Measurements from ENCODE around the gene CPSF3. TPM values are rescaled to one million over a fixed set of nuclear protein-coding genes. Genes with fewer than 3 reads are reported as not detected.

Gene CPSF3
- total RNA-seq, 1 experiment from 2014 or later: 68.5 TPM

- Histone ChIP-seq H3K9me2 (ENCODE audit: insufficient read depth) (no peaks in the 10 kb centered on the region), H2AFZ (ENCODE audit: low read depth, low read length, poor library complexity, severe bottlenecking) (no peak overlapping the region), H4K20me1 (ENCODE audit: insufficient read depth) (no peaks in the 10 kb centered on the region), H3K9me3 (ENCODE audit: control insufficient read depth in 1 of 2, insufficient read depth in 1 of 2, low read depth in 1 of 2, low read length in 2 of 2) (no peaks in the 10 kb centered on the region), H3K4me3 (replicated peaks in 1 of 2; ENCODE audit: low read depth in 1 of 2, low read length in 2 of 2) (no peak overlapping the region), H3K27ac (ENCODE audit: low read depth, low read length) (no peak overlapping the region), H3K9ac (ENCODE audit: low read length) (no peak overlapping the region), H3K79me2 (ENCODE audit: insufficient read depth, low read length) (no peaks in the 10 kb centered on the region), H3K36me3 (ENCODE audit: control insufficient read depth in 1 of 2, insufficient read depth in 2 of 2, low read length in 2 of 2) (peaks cover 0 to 4% of the 10 kb centered on the region in 2 experiments; a peak in 1 of 4 replicates), H3K4me2 (ENCODE audit: low read length) (no peak overlapping the region), H3K4me1 (ENCODE audit: control insufficient read depth in 1 of 2, insufficient read depth in 2 of 2, low read length in 2 of 2) (peaks cover 20 to 32% of the 10 kb centered on the region in 2 experiments), H3K27me3 (ENCODE audit: insufficient read depth, low read length) (no peaks in the 10 kb centered on the region)
- DNase-seq (ENCODE audit: low read depth, low spot score) (no peak), ATAC-seq (no peak)
- POLR2A ChIA-PET: no interaction called here
- no TSS peak for BruUV-seq (replicated peaks)
- TF ChIP-seq YY1 (IDR thresholded peaks at IDR 0.05; ENCODE audit: extremely low read depth, insufficient replicate concordance, low read depth, low read length) (no peak), REST (IDR thresholded peaks at IDR 0.05; ENCODE audit: low read depth) (no peak), ELF1 (IDR thresholded peaks at IDR 0.05; ENCODE audit: borderline replicate concordance, low read depth) (no peak), ZFX (IDR thresholded peaks at IDR 0.05) (no peak), ZBTB33 (IDR thresholded peaks at IDR 0.05; ENCODE audit: extremely low read depth, insufficient replicate concordance, low read length) (no peak), JUND (IDR thresholded peaks at IDR 0.05) (no peak), EGR1 (IDR thresholded peaks at IDR 0.05; ENCODE audit: low read depth) (no peak), ZNF274 (IDR thresholded peaks at IDR 0.05; ENCODE audit: low read depth, low read length) (no peak), SIN3A (IDR thresholded peaks at IDR 0.05; ENCODE audit: low read depth) (no peak), CEBPB (IDR thresholded peaks at IDR 0.05; ENCODE audit: low read depth) (no peak), CTCF (IDR thresholded peaks at IDR 0.05 in 2 of 3, conservative IDR thresholded peaks at IDR 0.05 in 1 of 3; ENCODE audit: borderline replicate concordance in 1 of 3, insufficient read depth in 1 of 3, low read depth in 2 of 3, low read length in 2 of 3) (no peak), FOSL1 (IDR thresholded peaks at IDR 0.05; ENCODE audit: low read depth) (no peak), POLR2AphosphoS5 (IDR thresholded peaks at IDR 0.05; ENCODE audit: low read depth, low read length) (no peak), MAX (IDR thresholded peaks at IDR 0.05) (no peak), TCF7L2 (IDR thresholded peaks at IDR 0.05; ENCODE audit: borderline replicate concordance, extremely low read depth, insufficient read depth, insufficient read length) (no peak), SRF (IDR thresholded peaks at IDR 0.05; ENCODE audit: low read depth) (no peak)
- CTCF ChIA-PET: no interaction called here
- RAD21 ChIA-PET (ENCODE audit: low non-redundant PET in 1 of 2, low total read pairs in 2 of 2, uncharacterized antibody in 2 of 2, unreplicated experiment in 2 of 2): no interaction called here
- intact Hi-C loops (cut with micrococcal nuclease): no loop called here
Measured at GRCh38 chr2:9388950-9389911, 34.2 kb upstream of the CPSF3 start.

Measured in HCT116 (cell line).